WTC11 (cell line): ENCODE results near the gene CRTAP. TPM values are rescaled to one million over a fixed set of nuclear protein-coding genes. Genes with fewer than 3 reads are reported as not detected.

Source experiments
- ATAC-seq: fragments of 200-7000 bp; cut with Tn5 transposase; 2 replicates; pipeline ENCODE4 v1.10.0; 2021; ENCODE audit warnings: mild to moderate bottlenecking, moderate library complexity
- CTCF ChIA-PET: fragments of 300-600 bp; sonication (Branson Sonifier 250); formaldehyde crosslinking; loops from one replicate; lab custom pipeline; 2021; ENCODE audit warnings: antibody characterized with exemption; lab: Charles Lee
- POLR2A ChIA-PET: fragments of 350-600 bp; sonication (Branson Sonifier 250); formaldehyde crosslinking; loops from one replicate; lab custom pipeline; 2021; ENCODE audit warnings: antibody characterized with exemption; lab: Charles Lee
- DNase-seq: peaks from one replicate; pipeline ENCODE4 v3.0.0; 2021; ENCODE audit warnings: low spot score
- H3K27ac Mint-ChIP-seq: 2 replicates; pipeline ENCODE4 v1.8.0; 2021; ENCODE audit warnings: mixed read lengths
- H3K27me3 Mint-ChIP-seq: 2 replicates; pipeline ENCODE4 v1.8.0; 2021; ENCODE audit warnings: low read depth, mild to moderate bottlenecking, moderate library complexity, mixed read lengths
- H3K36me3 Mint-ChIP-seq: 2 replicates; pipeline ENCODE4 v1.8.0; 2021; ENCODE audit warnings: mixed read lengths
- H3K4me1 Mint-ChIP-seq: 2 replicates; pipeline ENCODE4 v1.8.0; 2022; ENCODE audit warnings: mixed read lengths
- H3K4me3 Mint-ChIP-seq: 2 replicates; pipeline ENCODE4 v1.8.0; 2021; ENCODE audit warnings: mild to moderate bottlenecking, moderate library complexity, mixed read lengths
- H3K9me3 Mint-ChIP-seq: 2 replicates; pipeline ENCODE4 v1.8.0; 2021; ENCODE audit warnings: mixed read lengths
- ARID4B ChIP-seq: sonication (generic); formaldehyde crosslinking; IDR thresholded peaks from 2 replicates; pipeline ENCODE4 v1.8.0; 2023; ENCODE audit warnings: missing genetic modification reagents, mild to moderate bottlenecking, borderline replicate concordance
- CBFB ChIP-seq: sonication (generic); formaldehyde crosslinking; IDR thresholded peaks from 2 replicates; pipeline ENCODE4 v1.8.1; 2022; ENCODE audit warnings: mild to moderate bottlenecking, low read depth, missing genetic modification reagents
- E2F4 ChIP-seq: sonication (generic); formaldehyde crosslinking; IDR thresholded peaks from 2 replicates; pipeline ENCODE4 v1.8.1; 2022; ENCODE audit warnings: low read depth, mild to moderate bottlenecking, moderate library complexity, missing genetic modification reagents, borderline replicate concordance
- ELF4 ChIP-seq: sonication (generic); formaldehyde crosslinking; IDR thresholded peaks from 2 replicates; pipeline ENCODE4 v1.8.1; 2022; ENCODE audit warnings: low read depth, mild to moderate bottlenecking, moderate library complexity, missing genetic modification reagents
- ETV6 ChIP-seq: sonication (generic); formaldehyde crosslinking; IDR thresholded peaks from 2 replicates; pipeline ENCODE4 v1.8.1; 2022; ENCODE audit warnings: mild to moderate bottlenecking, missing genetic modification reagents
- FOXJ3 ChIP-seq: sonication (generic); formaldehyde crosslinking; IDR thresholded peaks from 2 replicates; pipeline ENCODE4 v1.9.0; 2021; ENCODE audit warnings: missing genetic modification reagents, mild to moderate bottlenecking, borderline replicate concordance
- FOXK1 ChIP-seq: sonication (generic); formaldehyde crosslinking; IDR thresholded peaks from 2 replicates; pipeline ENCODE4 v1.8.0; 2022; ENCODE audit warnings: mild to moderate bottlenecking, moderate library complexity, missing genetic modification reagents
- MYBL2 ChIP-seq: sonication (generic); formaldehyde crosslinking; IDR thresholded peaks from 2 replicates; pipeline ENCODE4 v1.8.1; 2023; ENCODE audit warnings: mild to moderate bottlenecking, moderate library complexity, missing genetic modification reagents
- NFE2L1 ChIP-seq: sonication (generic); formaldehyde crosslinking; IDR thresholded peaks from 2 replicates; pipeline ENCODE4 v1.8.1; 2023; ENCODE audit warnings: missing genetic modification reagents
- OVOL2 ChIP-seq: fragments of 250-450 bp; sonication (Bioruptor Pico); IDR thresholded peaks from 2 replicates; pipeline ENCODE4 v1.9.0; 2021; ENCODE audit warnings: mild to moderate bottlenecking, borderline replicate concordance
- PRRX2 ChIP-seq: fragments of 250-450 bp; sonication (Bioruptor Pico); IDR thresholded peaks from 2 replicates; pipeline ENCODE4 v1.8.0; 2021; ENCODE audit warnings: mild to moderate bottlenecking
- SP1 ChIP-seq: sonication (generic); formaldehyde crosslinking; conservative IDR thresholded peaks from 2 replicates; pipeline ENCODE4 v1.8.1; 2022; ENCODE audit warnings: missing genetic modification reagents
- TEAD4 ChIP-seq: sonication (generic); formaldehyde crosslinking; IDR thresholded peaks from 2 replicates; pipeline ENCODE4 v1.8.0; 2022; ENCODE audit warnings: mild to moderate bottlenecking, missing genetic modification reagents
- USF2 ChIP-seq: sonication (generic); formaldehyde crosslinking; IDR thresholded peaks from 2 replicates; pipeline ENCODE4 v1.8.1; 2023; ENCODE audit warnings: mild to moderate bottlenecking, missing genetic modification reagents, moderate library complexity
- ZBTB21 ChIP-seq: sonication (generic); formaldehyde crosslinking; IDR thresholded peaks from 2 replicates; pipeline ENCODE4 v1.8.1; 2023; ENCODE audit warnings: mild to moderate bottlenecking, missing genetic modification reagents, borderline replicate concordance
- ZNF121 ChIP-seq: sonication (generic); formaldehyde crosslinking; IDR thresholded peaks from 2 replicates; pipeline ENCODE4 v1.8.0; 2023; ENCODE audit warnings: missing genetic modification reagents
- ZNF512 ChIP-seq: sonication (generic); formaldehyde crosslinking; IDR thresholded peaks from 2 replicates; pipeline ENCODE4 v1.8.1; 2022; ENCODE audit warnings: missing genetic modification reagents, borderline replicate concordance
- total RNA-seq: library from RNA; stranded (reverse); gene quantifications from 3 replicates; pipeline ENCODE4 v1.2.3, GENCODE V29; 2021
- TF ChIP-seq, protein P1 (sequence below): sonication (generic); formaldehyde crosslinking; IDR thresholded peaks from 2 replicates; pipeline ENCODE4 v1.8.1; 2023; ENCODE audit warnings: mild to moderate bottlenecking, missing genetic modification reagents, moderate library complexity
- TF ChIP-seq, protein P2 (sequence below): sonication (generic); formaldehyde crosslinking; IDR thresholded peaks from 2 replicates; pipeline ENCODE4 v1.8.1; 2022; ENCODE audit warnings: mild to moderate bottlenecking, missing genetic modification reagents, moderate library complexity, borderline replicate concordance
- TF ChIP-seq, protein P3 (sequence below): sonication (generic); formaldehyde crosslinking; IDR thresholded peaks from 2 replicates; pipeline ENCODE4 v1.8.0; 2022; ENCODE audit warnings: mild to moderate bottlenecking, missing genetic modification reagents

Gene CRTAP
- total RNA-seq, 1 experiment from 2014 or later = 156 TPM

DNA sequence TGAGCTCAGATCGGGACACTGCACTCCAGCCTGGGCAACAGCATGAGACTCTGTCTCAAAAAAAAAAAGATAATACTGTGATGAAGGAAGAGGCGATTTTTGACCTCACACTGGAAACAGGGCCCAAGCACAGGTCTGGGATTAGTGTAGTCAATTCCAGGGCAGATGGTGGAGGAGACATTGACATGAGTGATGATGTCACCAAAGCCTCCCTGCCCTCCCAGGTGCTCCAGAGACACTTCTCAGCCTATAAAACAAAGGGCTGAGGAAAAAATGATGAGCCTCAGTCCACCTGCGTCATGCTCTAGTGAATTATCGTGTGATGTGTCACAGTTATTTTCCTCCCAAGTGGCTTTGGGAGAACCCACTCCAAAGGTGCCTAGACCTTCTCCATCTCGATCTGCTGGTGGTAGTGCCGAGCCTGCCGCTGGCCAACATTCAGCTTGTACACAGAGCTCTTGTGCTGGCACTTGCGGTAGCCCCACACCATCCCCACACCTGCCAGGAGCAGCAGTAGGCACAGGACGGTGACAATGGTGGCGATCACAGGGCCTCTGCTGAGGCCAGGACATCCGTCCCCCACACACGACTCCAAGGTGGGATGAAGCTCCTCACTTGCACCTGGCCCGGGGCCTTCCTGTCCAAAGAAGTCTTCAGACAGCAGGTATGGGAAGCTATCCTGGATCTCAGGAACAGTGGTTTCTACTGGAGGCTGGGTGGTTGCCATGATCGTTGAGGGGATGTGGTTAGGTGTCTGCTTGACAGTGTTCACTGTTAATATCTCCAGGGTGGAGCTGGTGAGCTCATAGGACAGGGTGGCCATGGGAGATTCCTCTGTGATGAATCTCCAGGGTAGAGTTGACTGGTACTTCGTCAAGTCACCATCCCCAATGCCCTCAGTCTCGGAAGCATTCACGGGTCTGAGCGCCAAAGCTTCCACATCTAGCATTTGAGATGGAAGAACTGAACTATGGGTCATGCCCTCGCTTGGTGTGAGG is 38.8 kb downstream of the CRTAP start (continued):
- no peak for TF ChIP-seq ELF4 (CRISPR knock-in tag)
- no peak for TF ChIP-seq ZBTB21 (CRISPR knock-in tag)
- TF ChIP-seq ZNF512 (CRISPR knock-in tag) = no peak
- no peak for TF ChIP-seq NFE2L1 (CRISPR knock-in tag)
- TF ChIP-seq, protein P1, sequence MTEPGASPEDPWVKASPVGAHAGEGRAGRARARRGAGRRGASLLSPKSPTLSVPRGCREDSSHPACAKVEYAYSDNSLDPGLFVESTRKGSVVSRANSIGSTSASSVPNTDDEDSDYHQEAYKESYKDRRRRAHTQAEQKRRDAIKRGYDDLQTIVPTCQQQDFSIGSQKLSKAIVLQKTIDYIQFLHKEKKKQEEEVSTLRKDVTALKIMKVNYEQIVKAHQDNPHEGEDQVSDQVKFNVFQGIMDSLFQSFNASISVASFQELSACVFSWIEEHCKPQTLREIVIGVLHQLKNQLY (CRISPR knock-in tag) = no peak
- no peak for TF ChIP-seq SP1 (CRISPR knock-in tag)
- no peak for TF ChIP-seq ARID4B (CRISPR knock-in tag)
- no peak for TF ChIP-seq CBFB (CRISPR knock-in tag)
- no peak for TF ChIP-seq E2F4
- no peak for TF ChIP-seq PRRX2 (CRISPR knock-in tag)
- TF ChIP-seq FOXK1 (CRISPR knock-in tag) = no peak
- TF ChIP-seq, protein P2, sequence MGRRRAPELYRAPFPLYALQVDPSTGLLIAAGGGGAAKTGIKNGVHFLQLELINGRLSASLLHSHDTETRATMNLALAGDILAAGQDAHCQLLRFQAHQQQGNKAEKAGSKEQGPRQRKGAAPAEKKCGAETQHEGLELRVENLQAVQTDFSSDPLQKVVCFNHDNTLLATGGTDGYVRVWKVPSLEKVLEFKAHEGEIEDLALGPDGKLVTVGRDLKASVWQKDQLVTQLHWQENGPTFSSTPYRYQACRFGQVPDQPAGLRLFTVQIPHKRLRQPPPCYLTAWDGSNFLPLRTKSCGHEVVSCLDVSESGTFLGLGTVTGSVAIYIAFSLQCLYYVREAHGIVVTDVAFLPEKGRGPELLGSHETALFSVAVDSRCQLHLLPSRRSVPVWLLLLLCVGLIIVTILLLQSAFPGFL = no peak
- no peak for TF ChIP-seq ZNF121
- TF ChIP-seq, all 79 proteins: peak for 0

DNA sequence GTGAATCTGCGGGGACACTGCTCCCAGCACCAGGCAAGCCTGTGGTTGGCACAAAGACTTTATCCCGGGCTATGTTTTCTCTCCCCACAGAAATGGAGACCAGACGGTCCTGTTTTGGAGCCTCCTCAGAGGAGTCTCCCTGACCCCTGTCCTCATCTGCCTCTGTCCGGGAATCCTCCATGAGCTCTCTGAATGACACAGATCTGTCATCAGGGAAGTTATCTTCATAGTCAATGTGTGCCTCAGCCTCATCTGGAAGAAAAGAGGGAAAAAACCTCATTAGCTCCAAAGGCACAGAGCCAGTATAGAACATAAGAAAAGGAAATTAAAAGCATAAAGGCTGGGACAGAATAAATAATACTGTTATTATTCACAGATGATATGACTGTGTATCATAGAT is 40.0 kb downstream of the CRTAP start:
- H3K27ac Mint-ChIP-seq = no peak overlapping the region
- DNase-seq = no peak
- no peaks in the 10 kb centered on the region for H3K36me3 Mint-ChIP-seq
- POLR2A ChIA-PET = no interaction called here
- CTCF ChIA-PET = interaction anchor here (0.6 to 1.7 kb wide), 3 partner anchors 9 to 22 kb away, joined by 3 to 10 read pairs (median 7); no protein-coding TSS in a partner anchor
- peaks cover 2% of the 10 kb centered on the region; the same call in 1 of the 2 replicates for H3K27me3 Mint-ChIP-seq
- peaks cover 3% of the 10 kb centered on the region; the same call in 1 of the 2 replicates for H3K9me3 Mint-ChIP-seq
- H3K4me1 Mint-ChIP-seq = peaks cover 3% of the 10 kb centered on the region; the same call in 1 of the 2 replicates
- H3K4me3 Mint-ChIP-seq = no peak overlapping the region
- ATAC-seq = no peak
- TF ChIP-seq FOXJ3 (CRISPR knock-in tag) (no peak), MYBL2 (CRISPR knock-in tag) (no peak), TEAD4 (CRISPR knock-in tag) (no peak), OVOL2 (CRISPR knock-in tag) (no peak), CBFB (CRISPR knock-in tag) (no peak), ETV6 (CRISPR knock-in tag) (no peak), FOXK1 (CRISPR knock-in tag) (no peak), USF2 (CRISPR knock-in tag) (no peak)
- TF ChIP-seq, protein P3, sequence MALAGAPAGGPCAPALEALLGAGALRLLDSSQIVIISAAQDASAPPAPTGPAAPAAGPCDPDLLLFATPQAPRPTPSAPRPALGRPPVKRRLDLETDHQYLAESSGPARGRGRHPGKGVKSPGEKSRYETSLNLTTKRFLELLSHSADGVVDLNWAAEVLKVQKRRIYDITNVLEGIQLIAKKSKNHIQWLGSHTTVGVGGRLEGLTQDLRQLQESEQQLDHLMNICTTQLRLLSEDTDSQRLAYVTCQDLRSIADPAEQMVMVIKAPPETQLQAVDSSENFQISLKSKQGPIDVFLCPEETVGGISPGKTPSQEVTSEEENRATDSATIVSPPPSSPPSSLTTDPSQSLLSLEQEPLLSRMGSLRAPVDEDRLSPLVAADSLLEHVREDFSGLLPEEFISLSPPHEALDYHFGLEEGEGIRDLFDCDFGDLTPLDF = no peak
